Panc1 (cell line): ENCODE data around the gene CCDC89. TPM values are rescaled to one million over a fixed set of nuclear protein-coding genes. Genes with fewer than 3 reads are reported as not detected.

ENCODE experiments used
- ATAC-seq: fragments of 200-7000 bp; cut with Tn5 transposase; 2 replicates; pipeline ENCODE4 v1.9.1; 2020; ENCODE audit warnings: mild to moderate bottlenecking, moderate library complexity
- BruUV-seq: library from RNA; stranded (reverse); fragments of 400-500 nt; replicated peaks from 2 replicates; lab custom pipeline; 2021; lab: Mats Ljungman, UMichigan
- CTCF ChIA-PET: fragments of 300-600 bp; sonication (Branson Sonifier 250); formaldehyde crosslinking; loops from one replicate; lab custom pipeline; 2022; ENCODE audit warnings: antibody characterized with exemption; lab: Charles Lee
- POLR2A ChIA-PET: fragments of 300-600 bp; sonication (Branson Sonifier 250); formaldehyde crosslinking; loops from one replicate; lab custom pipeline; 2022; ENCODE audit warnings: antibody characterized with exemption; lab: Charles Lee
- DNase-seq: peaks from one replicate; pipeline ENCODE4 v3.0.0-alpha.2; 2010; ENCODE audit warnings: low read depth, low spot score
- H3K27ac ChIP-seq: 2 replicates; pipeline ENCODE4 v1.5.1; 2011; ENCODE audit warnings: mild to moderate bottlenecking, low read length, inconsistent platforms
- H3K27me3 ChIP-seq: fragments of 200-500 bp; sonication (Bioruptor generic); 2 replicates; pipeline ENCODE4 v1.6.0; 2014; ENCODE audit warnings: low read length, inconsistent platforms; ENCODE audit not compliant: control insufficient read depth, insufficient read depth
- H3K36me3 ChIP-seq: fragments of 200-500 bp; sonication (Bioruptor generic); 2 replicates; pipeline ENCODE4 v1.5.1; 2014; ENCODE audit warnings: inconsistent platforms, mild to moderate bottlenecking, low read length, moderate library complexity; ENCODE audit not compliant: control insufficient read depth, insufficient read depth
- H3K4me1 ChIP-seq: 2 replicates; pipeline ENCODE4 v1.5.1; 2011; ENCODE audit warnings: inconsistent platforms, mild to moderate bottlenecking, low read length, moderate library complexity; ENCODE audit not compliant: control insufficient read depth, insufficient read depth
- H3K4me3 ChIP-seq, 2 experiments: 2 replicates each; pipeline ENCODE4 v1.5.1; 2011 to 2012; ENCODE audit warnings: low read depth in 2 of 2, low read length in 2 of 2, mild to moderate bottlenecking in 2 of 2, inconsistent platforms in 1 of 2, moderate library complexity in 1 of 2
- H3K9me3 ChIP-seq: fragments of 200-500 bp; sonication (Bioruptor generic); 2 replicates; pipeline ENCODE4 v1.5.1; 2014; ENCODE audit warnings: low read depth, mild to moderate bottlenecking, inconsistent platforms, low read length, moderate library complexity; ENCODE audit not compliant: control insufficient read depth, insufficient read depth
- POLR2AphosphoS5 ChIP-seq: IDR thresholded peaks from 2 replicates; pipeline ENCODE4 v1.6.1; 2012; ENCODE audit warnings: mild to moderate bottlenecking, low read depth, low read length, moderate library complexity
- SIN3A ChIP-seq: IDR thresholded peaks from 2 replicates; pipeline ENCODE4 v1.6.1; 2012; ENCODE audit warnings: low read depth, mild to moderate bottlenecking, low read length, moderate library complexity, borderline replicate concordance; ENCODE audit not compliant: insufficient read depth
- TCF7L2 ChIP-seq: IDR thresholded peaks from 2 replicates; pipeline ENCODE4 v1.6.1; 2011; ENCODE audit warnings: mild to moderate bottlenecking, low read depth, low read length, inconsistent platforms
- in situ Hi-C: cut with HindIII; loops from 2 replicates; pipeline ENCODE4 v1.10.0; 2016; ENCODE audit warnings: low sequenced_read_pairs, low pct_unique_long_range_greater_than_20kb
- intact Hi-C: fragments of 100-400 bp; cut with micrococcal nuclease; formaldehyde crosslinking; loops from one replicate; pipeline ENCODE4 v1.10.0; 2022; ENCODE audit not compliant: unreplicated experiment
- total RNA-seq: library from RNA; stranded (reverse); gene quantifications from one replicate; pipeline ENCODE4 v1.2.1, GENCODE V29; 2021; ENCODE audit not compliant: unreplicated experiment
- TF ChIP-seq, protein P1 (sequence below): fragments of 450-650 bp; IDR thresholded peaks from 2 replicates; pipeline ENCODE4 v1.5.1; 2017; ENCODE audit warnings: mild to moderate bottlenecking
- TF ChIP-seq, protein P2 (sequence below), 2 experiments: IDR thresholded peaks; 2 replicates each; pipeline ENCODE4 v1.6.1; 2011 to 2012; ENCODE audit warnings: low read depth in 2 of 2, control low read depth in 1 of 2, low read length in 1 of 2, mild to moderate bottlenecking in 1 of 2, moderate library complexity in 1 of 2; ENCODE audit not compliant: insufficient read depth in 1 of 2

The CCDC89 gene
- total RNA-seq, 1 experiment from 2014 or later = 1.7 TPM

DNA sequence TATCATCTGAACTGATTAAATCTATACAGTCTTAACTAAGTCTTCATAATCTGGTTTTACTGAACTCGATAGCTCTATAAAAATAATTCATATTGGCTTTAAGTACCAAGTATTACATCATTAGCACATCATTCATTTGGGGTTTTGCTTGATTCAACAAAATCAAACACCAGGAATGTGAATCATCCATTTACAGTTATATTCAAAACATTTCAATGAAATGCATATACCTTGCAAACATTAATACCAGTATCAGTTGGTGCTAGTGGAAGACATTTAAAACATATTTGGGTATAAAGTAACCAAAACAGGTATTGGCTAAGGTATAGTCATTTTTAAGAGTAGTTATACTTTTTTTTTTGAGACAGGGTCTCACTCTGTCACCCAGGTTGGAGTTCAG lies 12.2 kb upstream of the CCDC89 start:
- in situ Hi-C loops (no loop called here), intact Hi-C loops (no loop called here)
- DNase-seq = no peak
- peaks cover 6% of the 10 kb centered on the region for H3K4me1 ChIP-seq
- ChIA-PET CTCF (no interaction called here), POLR2A (interaction anchor here (0.7 kb wide), 1 partner anchor 406 kb away, joined by 4 read pairs; no protein-coding TSS in a partner anchor)
- peaks cover 24% of the 10 kb centered on the region for H3K36me3 ChIP-seq
- H3K27ac ChIP-seq = no peak overlapping the region
- H3K9me3 ChIP-seq = no peaks in the 10 kb centered on the region
- TF ChIP-seq, protein P1, sequence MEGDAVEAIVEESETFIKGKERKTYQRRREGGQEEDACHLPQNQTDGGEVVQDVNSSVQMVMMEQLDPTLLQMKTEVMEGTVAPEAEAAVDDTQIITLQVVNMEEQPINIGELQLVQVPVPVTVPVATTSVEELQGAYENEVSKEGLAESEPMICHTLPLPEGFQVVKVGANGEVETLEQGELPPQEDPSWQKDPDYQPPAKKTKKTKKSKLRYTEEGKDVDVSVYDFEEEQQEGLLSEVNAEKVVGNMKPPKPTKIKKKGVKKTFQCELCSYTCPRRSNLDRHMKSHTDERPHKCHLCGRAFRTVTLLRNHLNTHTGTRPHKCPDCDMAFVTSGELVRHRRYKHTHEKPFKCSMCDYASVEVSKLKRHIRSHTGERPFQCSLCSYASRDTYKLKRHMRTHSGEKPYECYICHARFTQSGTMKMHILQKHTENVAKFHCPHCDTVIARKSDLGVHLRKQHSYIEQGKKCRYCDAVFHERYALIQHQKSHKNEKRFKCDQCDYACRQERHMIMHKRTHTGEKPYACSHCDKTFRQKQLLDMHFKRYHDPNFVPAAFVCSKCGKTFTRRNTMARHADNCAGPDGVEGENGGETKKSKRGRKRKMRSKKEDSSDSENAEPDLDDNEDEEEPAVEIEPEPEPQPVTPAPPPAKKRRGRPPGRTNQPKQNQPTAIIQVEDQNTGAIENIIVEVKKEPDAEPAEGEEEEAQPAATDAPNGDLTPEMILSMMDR = no peak
- TF ChIP-seq, protein P2, sequence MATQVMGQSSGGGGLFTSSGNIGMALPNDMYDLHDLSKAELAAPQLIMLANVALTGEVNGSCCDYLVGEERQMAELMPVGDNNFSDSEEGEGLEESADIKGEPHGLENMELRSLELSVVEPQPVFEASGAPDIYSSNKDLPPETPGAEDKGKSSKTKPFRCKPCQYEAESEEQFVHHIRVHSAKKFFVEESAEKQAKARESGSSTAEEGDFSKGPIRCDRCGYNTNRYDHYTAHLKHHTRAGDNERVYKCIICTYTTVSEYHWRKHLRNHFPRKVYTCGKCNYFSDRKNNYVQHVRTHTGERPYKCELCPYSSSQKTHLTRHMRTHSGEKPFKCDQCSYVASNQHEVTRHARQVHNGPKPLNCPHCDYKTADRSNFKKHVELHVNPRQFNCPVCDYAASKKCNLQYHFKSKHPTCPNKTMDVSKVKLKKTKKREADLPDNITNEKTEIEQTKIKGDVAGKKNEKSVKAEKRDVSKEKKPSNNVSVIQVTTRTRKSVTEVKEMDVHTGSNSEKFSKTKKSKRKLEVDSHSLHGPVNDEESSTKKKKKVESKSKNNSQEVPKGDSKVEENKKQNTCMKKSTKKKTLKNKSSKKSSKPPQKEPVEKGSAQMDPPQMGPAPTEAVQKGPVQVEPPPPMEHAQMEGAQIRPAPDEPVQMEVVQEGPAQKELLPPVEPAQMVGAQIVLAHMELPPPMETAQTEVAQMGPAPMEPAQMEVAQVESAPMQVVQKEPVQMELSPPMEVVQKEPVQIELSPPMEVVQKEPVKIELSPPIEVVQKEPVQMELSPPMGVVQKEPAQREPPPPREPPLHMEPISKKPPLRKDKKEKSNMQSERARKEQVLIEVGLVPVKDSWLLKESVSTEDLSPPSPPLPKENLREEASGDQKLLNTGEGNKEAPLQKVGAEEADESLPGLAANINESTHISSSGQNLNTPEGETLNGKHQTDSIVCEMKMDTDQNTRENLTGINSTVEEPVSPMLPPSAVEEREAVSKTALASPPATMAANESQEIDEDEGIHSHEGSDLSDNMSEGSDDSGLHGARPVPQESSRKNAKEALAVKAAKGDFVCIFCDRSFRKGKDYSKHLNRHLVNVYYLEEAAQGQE (IDR thresholded peaks at IDR 0.05; ENCODE audit: insufficient read depth in 1 of 2, low read depth in 2 of 2, low read length in 1 of 2) = no peak
- TF ChIP-seq SIN3A (no peak), TCF7L2 (no peak), POLR2AphosphoS5 (no peak)
- H3K4me3 ChIP-seq = no peak overlapping the region
- BruUV-seq = no TSS peak
- ATAC-seq = no peak
- no peaks in the 10 kb centered on the region for H3K27me3 ChIP-seq

DNA sequence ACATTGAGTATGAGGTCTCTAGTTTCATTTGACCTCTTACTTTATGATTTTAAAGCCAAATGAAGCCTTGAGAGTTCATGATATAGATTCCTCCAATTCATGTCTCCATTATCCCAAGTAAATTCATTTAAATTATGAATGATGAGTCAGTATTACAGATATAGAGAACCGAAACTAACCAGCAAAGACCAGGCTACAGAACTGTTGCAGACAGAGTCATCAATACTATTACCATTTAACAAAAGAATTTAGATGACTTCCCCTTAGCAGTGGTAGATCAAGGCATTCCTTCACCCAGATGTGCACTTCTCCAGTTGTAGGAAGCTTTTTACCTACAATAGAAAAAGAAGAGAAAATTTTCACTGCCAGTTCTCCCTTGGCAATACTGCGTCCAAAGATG lies 11.8 kb upstream of the CCDC89 start:
- in situ Hi-C loops = no loop called here
- ChIA-PET CTCF (no interaction called here), POLR2A (no interaction called here)
- peaks cover 6% of the 10 kb centered on the region for H3K4me1 ChIP-seq
- H3K4me3 ChIP-seq = no peak overlapping the region
- no peak for TF ChIP-seq SIN3A
- ATAC-seq (no peak), DNase-seq (no peak)
- H3K27ac ChIP-seq = no peak overlapping the region
- intact Hi-C loops = no loop called here
- H3K36me3 ChIP-seq = peaks cover 24% of the 10 kb centered on the region
- no TSS peak for BruUV-seq
- no peaks in the 10 kb centered on the region for H3K27me3 ChIP-seq
- H3K9me3 ChIP-seq = no peaks in the 10 kb centered on the region

DNA sequence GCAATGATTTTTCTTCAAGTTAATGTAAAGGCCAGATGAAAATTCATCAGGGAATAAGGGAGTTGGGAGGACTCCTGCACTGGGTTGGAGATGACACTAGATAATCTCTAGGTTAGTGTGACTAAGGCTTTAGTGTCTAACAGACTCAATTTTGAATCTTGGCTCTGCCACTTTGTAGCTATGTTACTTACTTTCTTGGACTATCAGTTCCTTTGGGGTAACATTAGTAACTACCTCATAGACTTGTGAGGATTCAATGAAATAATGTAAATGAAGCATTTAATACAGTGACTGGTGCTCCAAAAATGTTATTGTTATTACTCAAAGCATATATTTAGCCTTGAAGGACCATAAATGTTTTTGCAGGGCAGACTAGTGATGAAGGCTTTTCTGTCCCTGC lies 9.6 kb upstream of the CCDC89 start:
- H3K27ac ChIP-seq = peak overlapping the region; percentile 11; the same call in 1 of the 2 replicates
- POLR2A ChIA-PET = no interaction called here
- in situ Hi-C loops = no loop called here

More for the DNA sequence above, 9.6 kb upstream of the CCDC89 start:
- DNase-seq (no peak), ATAC-seq (0 out of 2 replicates have a peak, but pooled peaks have one; percentile 22)
- CTCF ChIA-PET = no interaction called here
- Histone ChIP-seq H3K36me3 (peaks cover 19% of the 10 kb centered on the region), H3K27me3 (no peaks in the 10 kb centered on the region), H3K4me1 (peaks cover 6% of the 10 kb centered on the region), H3K4me3 (no peak overlapping the region), H3K9me3 (no peaks in the 10 kb centered on the region)
- intact Hi-C loops = no loop called here
- BruUV-seq = no TSS peak
- TF ChIP-seq, protein P2 (IDR thresholded peaks at IDR 0.05; ENCODE audit: insufficient read depth in 1 of 2, low read depth in 2 of 2, low read length in 1 of 2) = no peak
- TF ChIP-seq TCF7L2 = no peak
- no peak for TF ChIP-seq SIN3A
- TF ChIP-seq, protein P1 = no peak
- no peak for TF ChIP-seq POLR2AphosphoS5
